HCT116 (cell line): ENCODE measurements around the gene PTGDS. TPM values are rescaled to one million over a fixed set of nuclear protein-coding genes. Genes with fewer than 3 reads are reported as not detected.

Experiments
- ATAC-seq: fragments of 200-7000 bp; cut with Tn5 transposase; 2 replicates; pipeline ENCODE4 v1.9.1; 2020; ENCODE audit warnings: mild to moderate bottlenecking, moderate library complexity
- BruUV-seq: library from RNA; stranded (reverse); fragments of 400-500 nt; replicated peaks from 2 replicates; lab custom pipeline; 2021; lab: Mats Ljungman, UMichigan
- CTCF ChIA-PET: fragments of 300-600 bp; sonication (Branson Sonifier 250); formaldehyde crosslinking; loops from one replicate; lab custom pipeline; 2021; ENCODE audit warnings: antibody characterized with exemption; lab: Charles Lee
- POLR2A ChIA-PET: fragments of 300-600, 350-600 bp; sonication (Branson Sonifier 250); formaldehyde crosslinking; loops from one replicate; lab custom pipeline; 2021; ENCODE audit warnings: antibody characterized with exemption; lab: Charles Lee
- RAD21 ChIA-PET, 2 experiments: fragments of 300-600 bp; sonication (Branson Sonifier 250); formaldehyde crosslinking; loops; one replicate each; lab custom pipeline; 2023; ENCODE audit warnings: low total read pairs in 2 of 2; ENCODE audit not compliant: uncharacterized antibody in 2 of 2, unreplicated experiment in 2 of 2, low non-redundant PET in 1 of 2; lab: Charles Lee
- DNase-seq: peaks from one replicate; pipeline ENCODE4 v3.0.0-alpha.2; 2010; ENCODE audit warnings: low read depth, low spot score
- H2AFZ ChIP-seq: fragments of 200-600 bp; shearing (Covaris generic), sonication (generic); 2 replicates; pipeline ENCODE4 v1.6.1; 2017; ENCODE audit warnings: low read depth, mixed run types, mixed read lengths, antibody characterized with exemption, low read length; ENCODE audit not compliant: poor library complexity, severe bottlenecking
- H3K27ac ChIP-seq: 2 replicates; pipeline ENCODE4 v1.5.1; 2012; ENCODE audit warnings: low read depth, low read length
- H3K27me3 ChIP-seq: fragments of 200-600 bp; sonication (generic); 2 replicates; pipeline ENCODE4 v1.6.1; 2016; ENCODE audit warnings: mixed run types, low read length, mixed read lengths; ENCODE audit not compliant: insufficient read depth
- H3K36me3 ChIP-seq, 2 experiments: fragments of 200-500 bp in 1 of 2; fragments of 200-600 bp in 1 of 2; sonication (Bioruptor generic) in 1 of 2; sonication (generic) in 1 of 2; 2 replicates each; pipeline versions ENCODE4 v1.5.1 to v1.6.1; 2014 to 2016; ENCODE audit warnings: low read length in 2 of 2, inconsistent platforms in 1 of 2, mixed read lengths in 1 of 2, mixed run types in 1 of 2; ENCODE audit not compliant: insufficient read depth in 2 of 2, control insufficient read depth in 1 of 2
- H3K4me1 ChIP-seq, 2 experiments: fragments of 200-600 bp in 1 of 2; sonication (generic) in 1 of 2; 2 replicates each; pipeline versions ENCODE4 v1.5.1 to v1.6.1; 2012 to 2017; ENCODE audit warnings: low read length in 2 of 2, inconsistent platforms in 1 of 2, mild to moderate bottlenecking in 1 of 2, mixed read lengths in 1 of 2, mixed run types in 1 of 2, moderate library complexity in 1 of 2; ENCODE audit not compliant: insufficient read depth in 2 of 2, control insufficient read depth in 1 of 2
- H3K4me2 ChIP-seq: fragments of 200-600 bp; sonication (generic); 2 replicates; pipeline ENCODE4 v1.6.1; 2017; ENCODE audit warnings: mixed run types, low read length, mixed read lengths
- H3K4me3 ChIP-seq, 2 experiments: fragments of 200-600 bp in 1 of 2; sonication (generic) in 1 of 2; replicated peaks in 1 of 2; 2 replicates each; pipeline ENCODE4 v1.5.1; 2011 to 2016; ENCODE audit warnings: low read length in 2 of 2, control low read depth in 1 of 2, low read depth in 1 of 2, mild to moderate bottlenecking in 1 of 2, mixed read lengths in 1 of 2, mixed run types in 1 of 2
- H3K79me2 ChIP-seq: fragments of 200-600 bp; sonication (generic); 2 replicates; pipeline ENCODE4 v1.6.1; 2017; ENCODE audit warnings: mild to moderate bottlenecking, mixed run types, low read length, moderate library complexity, mixed read lengths; ENCODE audit not compliant: insufficient read depth
- H3K9ac ChIP-seq: fragments of 200-600 bp; sonication (generic); 2 replicates; pipeline ENCODE4 v1.6.1; 2016; ENCODE audit warnings: low read length, mixed read lengths
- H3K9me2 ChIP-seq: fragments of 200-600 bp; sonication (generic), shearing (Covaris generic); 2 replicates; pipeline ENCODE4 v1.6.1; 2017; ENCODE audit warnings: mixed run types, mild to moderate bottlenecking, moderate library complexity; ENCODE audit not compliant: insufficient read depth
- H3K9me3 ChIP-seq, 2 experiments: fragments of 200-500 bp in 1 of 2; fragments of 200-600 bp in 1 of 2; sonication (Bioruptor generic) in 1 of 2; sonication (generic) in 1 of 2; 2 replicates each; pipeline ENCODE4 v1.6.1; 2014 to 2017; ENCODE audit warnings: low read length in 2 of 2, mixed read lengths in 2 of 2, inconsistent platforms in 1 of 2, low read depth in 1 of 2, mild to moderate bottlenecking in 1 of 2, mixed run types in 1 of 2, moderate library complexity in 1 of 2; ENCODE audit not compliant: control insufficient read depth in 1 of 2, insufficient read depth in 1 of 2
- H4K20me1 ChIP-seq: fragments of 200-600 bp; sonication (generic), shearing (Covaris generic); 2 replicates; pipeline ENCODE4 v1.6.1; 2017; ENCODE audit warnings: mixed run types, mild to moderate bottlenecking, moderate library complexity; ENCODE audit not compliant: insufficient read depth
- CBX3 ChIP-seq: IDR thresholded peaks from 2 replicates; pipeline ENCODE4 v1.6.1; 2012; ENCODE audit warnings: low read depth
- CEBPB ChIP-seq: IDR thresholded peaks from 2 replicates; pipeline ENCODE4 v1.6.1; 2012; ENCODE audit warnings: low read depth
- EGR1 ChIP-seq: IDR thresholded peaks from 2 replicates; pipeline ENCODE4 v1.6.1; 2012; ENCODE audit warnings: low read depth
- ELF1 ChIP-seq: IDR thresholded peaks from 2 replicates; pipeline ENCODE4 v1.6.1; 2012; ENCODE audit warnings: low read depth, borderline replicate concordance
- EZH2 ChIP-seq: fragments of 200-600 bp; sonication (generic); IDR thresholded peaks from 2 replicates; pipeline ENCODE4 v1.6.1; 2017; ENCODE audit warnings: antibody characterized with exemption, mixed run types
- EZH2phosphoT487 ChIP-seq: fragments of 200-600 bp; IDR thresholded peaks from 2 replicates; pipeline ENCODE4 v1.6.1; 2018; ENCODE audit warnings: antibody characterized with exemption, borderline replicate concordance
- FOSL1 ChIP-seq: IDR thresholded peaks from 2 replicates; pipeline ENCODE4 v1.6.1; 2012; ENCODE audit warnings: low read depth
- JUND ChIP-seq: IDR thresholded peaks from 2 replicates; pipeline ENCODE4 v1.6.1; 2012
- POLR2A ChIP-seq: IDR thresholded peaks from 2 replicates; pipeline ENCODE4 v1.7.0; 2011; ENCODE audit warnings: borderline replicate concordance; ENCODE audit not compliant: insufficient read depth, insufficient read length; ENCODE audit errors: extremely low read depth
- POLR2AphosphoS5 ChIP-seq: IDR thresholded peaks from 2 replicates; pipeline ENCODE4 v1.6.1; 2011; ENCODE audit warnings: mild to moderate bottlenecking, low read depth, low read length, moderate library complexity
- RAD21 ChIP-seq: IDR thresholded peaks from 2 replicates; pipeline ENCODE4 v1.6.1; 2012; ENCODE audit warnings: low read depth, mild to moderate bottlenecking
- SRF ChIP-seq: IDR thresholded peaks from 2 replicates; pipeline ENCODE4 v1.6.1; 2012; ENCODE audit warnings: low read depth
- TCF7L2 ChIP-seq: IDR thresholded peaks from 2 replicates; pipeline ENCODE4 v1.7.0; 2011; ENCODE audit warnings: borderline replicate concordance, inconsistent platforms; ENCODE audit not compliant: insufficient read depth, insufficient read length; ENCODE audit errors: extremely low read depth
- YY1 ChIP-seq: IDR thresholded peaks from 2 replicates; pipeline ENCODE4 v1.6.1; 2011; ENCODE audit warnings: low read length, low read depth, moderate library complexity, mild to moderate bottlenecking; ENCODE audit not compliant: insufficient replicate concordance; ENCODE audit errors: extremely low read depth
- ZFX ChIP-seq: fragments of 450-650 bp; IDR thresholded peaks from 2 replicates; pipeline ENCODE4 v1.6.1; 2017
- intact Hi-C: fragments of 100-400 bp; cut with micrococcal nuclease; formaldehyde crosslinking; loops from 2 replicates; pipeline ENCODE4 v1.10.0; 2022
- total RNA-seq: library from RNA; stranded (reverse); gene quantifications from one replicate; pipeline ENCODE4 v1.2.1, GENCODE V29; 2021; ENCODE audit not compliant: unreplicated experiment
- TF ChIP-seq, protein P1 (sequence below): IDR thresholded peaks from 2 replicates; pipeline ENCODE4 v1.6.1; 2012
- TF ChIP-seq, protein P2 (sequence below): IDR thresholded peaks from 2 replicates; pipeline ENCODE4 v1.6.1; 2011; ENCODE audit warnings: mild to moderate bottlenecking, low read length, moderate library complexity; ENCODE audit not compliant: insufficient replicate concordance; ENCODE audit errors: extremely low read depth

The PTGDS gene
- total RNA-seq, 1 experiment from 2014 or later: 3.1 TPM

DNA sequence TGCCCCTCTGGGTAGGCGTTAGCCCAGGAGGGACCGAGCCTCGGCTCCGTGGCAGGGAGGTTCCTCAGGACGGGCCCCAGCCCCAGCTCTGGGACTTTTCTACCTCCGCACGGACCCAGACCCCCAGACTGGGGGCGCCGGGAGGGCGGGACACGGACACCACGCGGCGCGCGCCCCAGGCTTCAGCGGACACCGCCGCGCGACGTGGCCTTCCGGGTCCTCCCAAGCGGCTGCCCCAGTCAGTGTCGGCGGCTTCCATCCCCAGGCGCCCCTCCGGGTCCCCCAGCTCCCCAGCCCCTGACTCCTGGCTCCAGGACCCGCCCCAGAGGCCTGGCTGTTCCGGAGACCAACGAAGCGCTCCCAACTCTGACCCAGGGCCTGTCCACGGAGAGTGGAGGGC, 8.5 kb downstream of the PTGDS start (continued):
- TF ChIP-seq RAD21: no peak
- TF ChIP-seq EGR1: no peak
- TF ChIP-seq ELF1: no peak

DNA sequence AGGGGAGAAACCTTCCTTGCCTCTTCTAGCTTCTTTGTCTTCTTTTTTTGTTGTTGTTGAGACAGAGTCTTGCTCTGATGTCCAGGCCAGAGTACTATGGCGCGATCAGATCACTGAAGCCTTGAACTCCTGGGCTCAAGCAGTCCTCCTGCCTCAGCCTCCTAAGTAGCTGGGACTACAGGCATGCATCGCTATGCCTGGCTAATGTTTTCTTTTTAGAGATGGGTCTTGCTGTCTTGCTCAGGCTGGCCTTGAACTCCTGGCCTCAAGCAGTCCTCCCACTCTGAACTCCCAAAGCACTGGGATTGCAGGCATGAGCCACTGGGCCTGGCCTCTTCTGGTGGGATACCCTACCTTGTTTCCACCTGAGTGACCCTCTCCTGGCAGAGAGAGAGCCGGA, 11.6 kb downstream of the PTGDS start:
- H4K20me1 ChIP-seq: no peaks in the 10 kb centered on the region
- intact Hi-C loops: no loop called here
- H3K4me2 ChIP-seq: no peak overlapping the region
- H3K4me3 ChIP-seq: no peak overlapping the region
- no peaks in the 10 kb centered on the region for H3K9me2 ChIP-seq
- H2AFZ ChIP-seq: no peak overlapping the region
- H3K79me2 ChIP-seq: peaks cover 15% of the 10 kb centered on the region
- RAD21 ChIA-PET: no interaction called here
- TF ChIP-seq, protein P1, sequence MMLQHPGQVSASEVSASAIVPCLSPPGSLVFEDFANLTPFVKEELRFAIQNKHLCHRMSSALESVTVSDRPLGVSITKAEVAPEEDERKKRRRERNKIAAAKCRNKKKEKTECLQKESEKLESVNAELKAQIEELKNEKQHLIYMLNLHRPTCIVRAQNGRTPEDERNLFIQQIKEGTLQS: no peak
- TF ChIP-seq ELF1 (no peak), EZH2 (no peak), YY1 (no peak), CEBPB (no peak), CBX3 (no peak), RAD21 (no peak), EZH2phosphoT487 (no peak), EGR1 (no peak), FOSL1 (no peak), ZFX (no peak), POLR2A (no peak), POLR2AphosphoS5 (no peak), JUND (no peak), SRF (no peak), TCF7L2 (no peak)
- TF ChIP-seq, protein P2, sequence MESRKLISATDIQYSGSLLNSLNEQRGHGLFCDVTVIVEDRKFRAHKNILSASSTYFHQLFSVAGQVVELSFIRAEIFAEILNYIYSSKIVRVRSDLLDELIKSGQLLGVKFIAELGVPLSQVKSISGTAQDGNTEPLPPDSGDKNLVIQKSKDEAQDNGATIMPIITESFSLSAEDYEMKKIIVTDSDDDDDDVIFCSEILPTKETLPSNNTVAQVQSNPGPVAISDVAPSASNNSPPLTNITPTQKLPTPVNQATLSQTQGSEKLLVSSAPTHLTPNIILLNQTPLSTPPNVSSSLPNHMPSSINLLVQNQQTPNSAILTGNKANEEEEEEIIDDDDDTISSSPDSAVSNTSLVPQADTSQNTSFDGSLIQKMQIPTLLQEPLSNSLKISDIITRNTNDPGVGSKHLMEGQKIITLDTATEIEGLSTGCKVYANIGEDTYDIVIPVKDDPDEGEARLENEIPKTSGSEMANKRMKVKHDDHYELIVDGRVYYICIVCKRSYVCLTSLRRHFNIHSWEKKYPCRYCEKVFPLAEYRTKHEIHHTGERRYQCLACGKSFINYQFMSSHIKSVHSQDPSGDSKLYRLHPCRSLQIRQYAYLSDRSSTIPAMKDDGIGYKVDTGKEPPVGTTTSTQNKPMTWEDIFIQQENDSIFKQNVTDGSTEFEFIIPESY: no peak
- BruUV-seq: no TSS peak
- H3K36me3 ChIP-seq: peaks cover 0 to 7% of the 10 kb centered on the region in 2 experiments; a peak in 2 of 4 replicates
- POLR2A ChIA-PET: no interaction called here
- CTCF ChIA-PET: interaction anchor here (1.0 kb wide), 1 partner anchor 41 kb away, joined by 3 read pairs; no protein-coding TSS in a partner anchor
- no peak overlapping the region for H3K9ac ChIP-seq
- no peaks in the 10 kb centered on the region for H3K27me3 ChIP-seq
- ATAC-seq (no peak), DNase-seq (no peak)
- H3K4me1 ChIP-seq: peaks cover 14 to 21% of the 10 kb centered on the region in 2 experiments; a peak in 3 of 4 replicates
- H3K27ac ChIP-seq: no peak overlapping the region
- no peaks in the 10 kb centered on the region; a peak in 1 of 4 replicates for H3K9me3 ChIP-seq
